Stomach (tissue), 19 donors: Measurements from ENCODE around the gene PCDH11X. TPM values are rescaled to one million over a fixed set of nuclear protein-coding genes. Genes with fewer than 3 reads are reported as not detected.
"Not testable (repeated sequence)": the region's sequence is repeated elsewhere in the genome, so short reads cannot be mapped to it uniquely, and the experiment has no call there.

Experiments
- DNase-seq, 2 donors: peaks; one replicate each; pipeline versions ENCODE4 v3.0.0 to v3.0.0-alpha.2; 2013 to 2019
- H3K27ac ChIP-seq, 5 donors: fragments of 200-600 bp in 4 of 5; sonication (generic) in 4 of 5; one replicate each; pipeline ENCODE4 v1.5.1; 2013 to 2019; ENCODE audit warnings: mild to moderate bottlenecking in 1 of 5, moderate library complexity in 1 of 5
- H3K27me3 ChIP-seq, 3 donors: fragments of 200-600 bp; sonication (generic); one replicate each; pipeline ENCODE4 v1.5.1; 2017 to 2019; ENCODE audit warnings: mixed run types in 1 of 3
- H3K36me3 ChIP-seq, 4 donors: fragments of 200-600 bp; sonication (generic); 1 replicate in 3 of 4; 2 replicates in 1 of 4; pipeline ENCODE4 v1.5.1; 2016 to 2019
- H3K4me1 ChIP-seq, 4 donors: fragments of 200-600 bp; sonication (generic); one replicate each; pipeline ENCODE4 v1.5.1; 2016 to 2019
- H3K4me3 ChIP-seq, 4 donors: fragments of 200-600 bp; sonication (generic) in 3 of 4; one replicate each; pipeline ENCODE4 v1.5.1; 2016 to 2019; ENCODE audit warnings: mild to moderate bottlenecking in 1 of 4
- H3K9me3 ChIP-seq, 4 donors: fragments of 200-600 bp; sonication (generic); one replicate each; pipeline ENCODE4 v1.5.1; 2016 to 2019
- CTCF ChIP-seq, 7 experiments: fragments of 450-650 bp in 4 of 7; fragments of 200-600 bp in 3 of 7; sonication (generic) in 3 of 7; IDR thresholded peaks; one replicate each; pipeline ENCODE4 v1.5.1; 2016 to 2019; ENCODE audit warnings: antibody characterized with exemption in 7 of 7, control low read depth in 2 of 7, mild to moderate bottlenecking in 1 of 7
- WGBS, 5 donors: extraction: QIAGEN DNeasy Blood & Tissue Kit in 3 of 5; methylation state at CpG; one replicate each; pipeline versions ENCODE4 v1.1.5 to v1.1.7; 2013 to 2018; 5-methylcytosine and 5-hydroxymethylcytosine counted together
- intact Hi-C: fragments of 100-400 bp; cut with DNase I; formaldehyde crosslinking; loops from one replicate; pipeline ENCODE4 v1.15.1; 2023; ENCODE audit warnings: low total_unique reads
- long read RNA-seq, 10 donors: transcript quantifications; one replicate each; lab custom pipeline, GENCODE V29; 2026
- polyA plus RNA-seq, 3 donors: library from polyadenylated mRNA; stranded (reverse); fragments of 200-250 nt; gene quantifications; one replicate each; pipeline ENCODE4 v1.2.3, GENCODE V29; 2013
- total RNA-seq, 5 donors: library from RNA; depleted of rRNA; stranded (reverse); fragments of >200 nt; gene quantifications; one replicate each; pipeline versions ENCODE4 v1.1.0 to v1.2.3, GENCODE V29; 2014 to 2016
- donor health status: healthy with polysubstance abuse.
- donor health status: Bipolar disorder and iron deficiency.
- donor health status: healthy.

PCDH11X gene
- total RNA-seq = 1 to 10 TPM in 1 of 5 donors, under 1 TPM in 1, not detected in 3; 0.29 to 2.4 TPM
- polyA plus RNA-seq = not detected
- long read RNA-seq, donor 1 = 0 reads
- long read RNA-seq, donor 2 = 0 reads
- long read RNA-seq, donor 3 = 0 reads
- long read RNA-seq, donor 4 = 0 reads
- long read RNA-seq, donor 5 = 0 reads
- long read RNA-seq, donor 6, full-length matches to known transcripts = 1 of 1 reads
- long read RNA-seq, donor 6, partial matches to known transcripts = 0 of 1 reads
- long read RNA-seq, donor 6, other reads (novel, unspliced or antisense) = 0 of 1 reads
- long read RNA-seq, donor 7 = 0 reads
- long read RNA-seq, donor 8 = 0 reads
- long read RNA-seq, donor 9 = 0 reads
- long read RNA-seq, donor 10 = 0 reads

- H3K4me3 ChIP-seq, H3K36me3 ChIP-seq, intact Hi-C loops, H3K9me3 ChIP-seq, H3K27ac ChIP-seq: not testable (repeated sequence)
- H3K27me3 ChIP-seq = peaks cover 0 to 34% (median 24%) of the 10 kb centered on the region in 3 donors
- 0 to 4% (median 0%) methylated on average over 9 to 10 of the region's 24 CpGs; no CpG with 5 or more reads in 2 of the 5 donors for WGBS, 5 donors
- peaks cover 0 to 14% (median 0%) of the 10 kb centered on the region in 4 donors for H3K4me1 ChIP-seq
- DNase-seq = peak in 1 of 2 donors; percentile 33
These were observed at the start of gene PCDH11X for GRCh38 chrX:91779135-91779534. TSS of gene PCDH11X (plus strand) at chrX:91779375. CDS start at chrX:91835505, 56,130 bp downstream.

GRCh38 chrX:91747446-91747845, 31.7 kb upstream of the PCDH11X start:
- H3K27me3 ChIP-seq, intact Hi-C loops: not testable (repeated sequence)
- whole genome bisulfite sequencing, 5 donors = 71 to 79% (median 73%) methylated on average over 1 of the region's 4 CpGs; no CpG with 5 or more reads in 2 of the 5 donors

GRCh38 chrX:91753022-91753421, 26.2 kb upstream of the PCDH11X start:
- H3K27ac ChIP-seq, intact Hi-C loops, H3K36me3 ChIP-seq, H3K4me3 ChIP-seq, H3K9me3 ChIP-seq, H3K4me1 ChIP-seq, H3K27me3 ChIP-seq, DNase-seq: not testable (repeated sequence)
- WGBS, 5 donors = 60 to 91% (median 88%) methylated on average over 14 to 17 of the region's 17 CpGs

More at GRCh38 chrX:91747446-91747845, 31.7 kb upstream of the PCDH11X start:
- not testable (repeated sequence) for H3K4me3 ChIP-seq, H3K4me1 ChIP-seq, H3K36me3 ChIP-seq, H3K9me3 ChIP-seq, H3K27ac ChIP-seq, DNase-seq

- TF ChIP-seq CTCF (IDR thresholded peaks at IDR 0.05) = peak in 1 of 7 experiments; percentile 15
- H3K36me3 ChIP-seq, H3K4me3 ChIP-seq, H3K27ac ChIP-seq, H3K27me3 ChIP-seq, H3K9me3 ChIP-seq, intact Hi-C loops, DNase-seq, H3K4me1 ChIP-seq: not testable (repeated sequence)
- 21 to 36% (median 24%) methylated on average over 3 to 5 of the region's 9 CpGs for WGBS, 5 donors
These were observed 8.3 kb upstream of the PCDH11X start for GRCh38 chrX:91770619-91771488.

GRCh38 chrX:91773943-91774342, 5.2 kb upstream of the PCDH11X start:
- 35 to 59% (median 45%) methylated on average over 3 of the region's 3 CpGs for WGBS, 5 donors
- H3K27ac ChIP-seq, H3K27me3 ChIP-seq, H3K9me3 ChIP-seq, DNase-seq, H3K4me3 ChIP-seq, intact Hi-C loops, H3K4me1 ChIP-seq, H3K36me3 ChIP-seq: not testable (repeated sequence)

- WGBS, 5 donors = 1 to 4% (median 3%) methylated on average over 8 to 17 of the region's 17 CpGs
- intact Hi-C loops, H3K4me3 ChIP-seq, DNase-seq, H3K27ac ChIP-seq, H3K9me3 ChIP-seq, H3K36me3 ChIP-seq: not testable (repeated sequence)
- Histone ChIP-seq H3K27me3 (peaks cover 0 to 34% (median 24%) of the 10 kb centered on the region in 3 donors), H3K4me1 (peaks cover 0 to 14% (median 0%) of the 10 kb centered on the region in 4 donors)
These were observed 833 bp downstream of the PCDH11X start for GRCh38 chrX:91780008-91780407.

GRCh38 chrX:91780698-91781097, 1.5 kb downstream of the PCDH11X start:
- 2 to 4% (median 4%) methylated on average over 21 to 23 of the region's 23 CpGs for WGBS, 5 donors
- intact Hi-C loops, DNase-seq, H3K36me3 ChIP-seq, H3K27ac ChIP-seq, H3K4me3 ChIP-seq, H3K9me3 ChIP-seq: not testable (repeated sequence)
- Histone ChIP-seq H3K4me1 (peaks cover 0 to 14% (median 0%) of the 10 kb centered on the region in 4 donors), H3K27me3 (peaks cover 0 to 34% (median 24%) of the 10 kb centered on the region in 3 donors)

GRCh38 chrX:91781553-91782298, 2.6 kb downstream of the PCDH11X start:
- intact Hi-C loops, H3K9me3 ChIP-seq, H3K4me3 ChIP-seq, H3K27ac ChIP-seq, H3K36me3 ChIP-seq: not testable (repeated sequence)
- DNase-seq = peak in 1 of 2 donors; percentile 9
- Histone ChIP-seq H3K27me3 (peaks cover 0 to 34% (median 24%) of the 10 kb centered on the region in 3 donors), H3K4me1 (peaks cover 0 to 14% (median 0%) of the 10 kb centered on the region in 4 donors)
- 0 to 6% (median 4%) methylated on average over 2 to 42 of the region's 58 CpGs for WGBS, 5 donors

- Histone ChIP-seq H3K4me1 (peaks cover 0 to 14% (median 0%) of the 10 kb centered on the region in 4 donors), H3K27me3 (peaks cover 0 to 34% (median 21%) of the 10 kb centered on the region in 3 donors)
- H3K9me3 ChIP-seq, H3K36me3 ChIP-seq, DNase-seq, H3K27ac ChIP-seq, intact Hi-C loops, H3K4me3 ChIP-seq: not testable (repeated sequence)
- 2 to 13% (median 7%) methylated on average over 6 to 7 of the region's 8 CpGs for WGBS, 5 donors
These were observed 3.6 kb downstream of the PCDH11X start for GRCh38 chrX:91782825-91783224.

- DNase-seq, H3K27me3 ChIP-seq, H3K4me1 ChIP-seq, H3K4me3 ChIP-seq, H3K36me3 ChIP-seq, H3K27ac ChIP-seq, H3K9me3 ChIP-seq, intact Hi-C loops: not testable (repeated sequence)
- WGBS, 5 donors = 62 to 74% (median 66%) methylated on average over 3 of the region's 3 CpGs
These were observed 38.4 kb downstream of the PCDH11X start for GRCh38 chrX:91817537-91817936.
